RWPE1 (cell line): ENCODE measurements around the gene CNTN3.

ENCODE experiments used
- CTCF ChIA-PET: fragments of 350-600 bp; sonication (Branson Sonifier 250); formaldehyde crosslinking; extraction: SDS; loops from one replicate; lab custom pipeline; 2021; lab: Yijun Ruan, JAX
- POLR2A ChIA-PET: fragments of 400-600 bp; formaldehyde crosslinking; extraction: SDS; loops from one replicate; lab custom pipeline; 2020; ENCODE audit warnings: antibody characterized with exemption; ENCODE audit not compliant: low non-redundant PET; lab: Yijun Ruan, JAX
- DNase-seq: peaks from one replicate; pipeline ENCODE4 v3.0.0; 2012; ENCODE audit warnings: low spot score
- H3K27ac ChIP-seq: fragments of 450-650 bp; 2 replicates; pipeline ENCODE4 v1.5.1; 2017
- CTCF ChIP-seq: fragments of 450-650 bp; conservative IDR thresholded peaks from 2 replicates; pipeline ENCODE4 v1.5.1; 2017; ENCODE audit warnings: low read depth, mild to moderate bottlenecking

The CNTN3 gene

GRCh38 chr3:74646094-74646493, 31.6 kb upstream of the CNTN3 start:
- H3K27ac ChIP-seq = no peak overlapping the region
- POLR2A ChIA-PET = no interaction called here
- DNase-seq = no peak
- no peak for TF ChIP-seq CTCF
- CTCF ChIA-PET = no interaction called here

- POLR2A ChIA-PET = no interaction called here
- H3K27ac ChIP-seq = no peak overlapping the region
- no peak for DNase-seq
- TF ChIP-seq CTCF = no peak
- CTCF ChIA-PET = no interaction called here
Measured at GRCh38 chr3:74643636-74644035, 29.2 kb upstream of the CNTN3 start.

DNA sequence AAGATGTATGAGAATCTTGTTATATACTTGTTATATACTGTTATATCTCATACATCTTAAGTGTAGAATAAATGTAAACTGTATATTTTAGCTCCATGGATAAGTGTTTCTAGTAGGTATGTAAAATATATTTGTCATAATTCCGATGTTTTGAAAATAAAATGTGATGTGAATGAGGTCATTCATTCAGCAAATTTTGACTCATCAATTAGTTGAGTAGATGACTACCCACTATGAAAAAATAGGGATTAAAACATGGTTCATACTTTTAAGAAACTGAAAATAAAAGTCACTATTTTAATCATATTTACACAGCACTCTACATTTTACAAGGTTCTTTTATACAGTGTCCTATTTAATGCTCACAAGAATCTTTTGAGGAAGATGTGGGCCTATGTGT, 28.4 kb upstream of the CNTN3 start:
- no peak overlapping the region for H3K27ac ChIP-seq
- TF ChIP-seq CTCF = no peak
- no peak for DNase-seq
- CTCF ChIA-PET = no interaction called here
- POLR2A ChIA-PET = no interaction called here

DNA sequence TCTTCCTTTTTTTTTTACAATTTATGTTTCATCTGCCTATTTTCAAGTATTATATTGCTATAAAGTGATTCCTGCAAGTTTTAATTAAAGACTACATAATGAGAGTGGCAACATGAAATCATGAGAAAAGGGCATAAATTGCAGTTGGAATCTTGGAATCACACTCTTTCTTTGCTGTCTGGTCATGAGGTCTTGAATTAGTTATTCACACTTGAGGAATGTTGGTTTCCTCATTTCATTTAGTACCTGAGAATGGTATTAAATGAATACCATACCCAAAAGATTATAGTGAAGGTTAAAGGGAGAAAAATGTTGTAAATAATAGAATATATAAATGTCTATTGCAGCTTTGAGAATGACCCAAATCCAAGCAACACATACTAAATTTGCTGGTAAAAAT, 25.8 kb upstream of the CNTN3 start:
- CTCF ChIA-PET = no interaction called here
- no peak for DNase-seq
- no peak overlapping the region for H3K27ac ChIP-seq
- TF ChIP-seq CTCF = no peak
- POLR2A ChIA-PET = no interaction called here

DNA sequence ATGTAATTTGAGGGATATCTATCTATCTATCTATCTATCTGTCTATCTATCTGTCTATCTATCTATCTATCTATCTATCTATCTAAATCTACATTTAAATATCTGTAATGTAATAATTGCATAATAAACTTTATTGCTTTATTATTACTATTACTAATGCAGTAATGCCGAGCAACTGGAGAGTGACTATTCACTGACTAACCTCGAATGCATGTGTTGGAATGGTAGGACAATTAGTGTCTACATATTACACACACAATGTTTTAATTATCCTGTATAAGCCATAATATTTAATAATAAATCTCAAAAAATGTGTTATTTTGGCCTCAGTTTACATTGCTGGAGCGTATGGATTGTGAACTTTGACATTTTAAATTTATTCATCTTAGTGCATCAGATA, 25.2 kb upstream of the CNTN3 start:
- no peak overlapping the region for H3K27ac ChIP-seq
- DNase-seq = no peak
- ChIA-PET POLR2A (no interaction called here), CTCF (no interaction called here)
- TF ChIP-seq CTCF = no peak

DNA sequence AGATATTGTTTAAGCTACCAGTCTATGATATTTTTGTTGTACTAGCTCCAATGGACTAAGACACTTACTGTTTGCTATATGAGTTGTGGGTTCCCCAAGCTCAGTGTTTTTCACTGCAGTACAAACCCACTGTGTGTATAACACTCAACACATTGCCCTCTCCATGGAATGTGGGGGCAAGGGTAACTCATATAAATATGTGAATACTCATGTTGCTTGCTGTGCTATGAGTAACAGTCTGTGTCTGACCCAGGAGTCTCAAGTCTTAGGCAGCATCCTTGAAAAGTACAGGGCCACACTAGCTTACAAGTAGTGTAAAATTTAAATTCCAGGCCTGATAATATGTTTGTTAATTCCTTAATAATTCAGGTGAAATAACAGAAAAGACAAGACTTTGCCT, 22.5 kb upstream of the CNTN3 start:
- CTCF ChIA-PET = no interaction called here
- POLR2A ChIA-PET = no interaction called here

More for the DNA sequence above, 22.5 kb upstream of the CNTN3 start:
- no peak overlapping the region for H3K27ac ChIP-seq
- TF ChIP-seq CTCF = no peak
- DNase-seq = no peak
